ENCODE measurements around the gene CRISPLD2. TPM values are rescaled to one million over a fixed set of nuclear protein-coding genes. Genes with fewer than 3 reads are reported as not detected.
"Not testable (repeated sequence)": the region's sequence is repeated elsewhere in the genome, so short reads cannot be mapped to it uniquely, and the experiment has no call there.

The CRISPLD2 gene
- polyA plus RNA-seq, 1 donor from 2014 or later, result 0.06 TPM

DNA sequence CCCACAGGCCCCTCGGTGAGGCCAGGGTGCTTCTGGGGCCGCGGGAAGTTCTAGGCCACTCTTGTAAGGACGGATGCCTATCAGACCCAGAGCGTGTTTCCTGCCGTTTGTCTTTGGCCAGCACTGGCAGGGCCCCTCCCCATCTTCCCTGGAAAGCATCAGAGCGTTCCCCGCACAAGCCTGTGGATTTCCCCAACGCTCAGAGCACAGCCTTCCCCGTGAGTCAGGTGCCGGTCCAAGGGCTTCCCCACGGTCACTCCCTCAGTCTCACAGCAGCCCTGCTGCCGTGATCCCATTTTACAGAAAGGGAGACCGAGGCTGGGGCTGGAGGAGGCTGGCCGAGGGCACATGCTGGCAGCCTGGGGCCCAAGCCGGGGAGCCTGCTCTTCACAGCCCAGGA is 33.7 kb downstream of the CRISPLD2 start:
- Histone ChIP-seq H3K4me3 (ENCODE audit: low read length) (no peak overlapping the region), H4K20me1 (ENCODE audit: insufficient read depth) (no peaks in the 10 kb centered on the region), H3K36me3 (ENCODE audit: insufficient read depth, low read length) (no peaks in the 10 kb centered on the region), H3F3A (ENCODE audit: insufficient read depth, low read length, poor library complexity, severe bottlenecking) (no peaks in the 10 kb centered on the region), H3K27me3 (ENCODE audit: insufficient read depth, low read depth, low read length) (no peaks in the 10 kb centered on the region), H3K27ac (ENCODE audit: low read length) (no peak overlapping the region), H3K9ac (ENCODE audit: low read length) (no peak overlapping the region), H3K9me3 (ENCODE audit: low read length) (no peaks in the 10 kb centered on the region), H2AFZ (ENCODE audit: low read depth, low read length) (no peak overlapping the region), H3K9me2 (ENCODE audit: insufficient read depth, low read length) (no peaks in the 10 kb centered on the region), H3K4me2 (ENCODE audit: low read length) (no peak overlapping the region), H3K79me2 (replicated peaks; ENCODE audit: insufficient read depth, low read length) (no peaks in the 10 kb centered on the region)
- TF ChIP-seq EP300 (conservative IDR thresholded peaks at IDR 0.05; ENCODE audit: poor library complexity, severe bottlenecking) (no peak), POLR2AphosphoS5 (IDR thresholded peaks at IDR 0.05) (no peak), EZH2 (IDR thresholded peaks at IDR 0.05; ENCODE audit: borderline replicate concordance, insufficient read depth, low read length, poor library complexity, severe bottlenecking) (no peak), MXI1 (conservative IDR thresholded peaks at IDR 0.05; ENCODE audit: poor library complexity, severe bottlenecking) (no peak), SMC3 (conservative IDR thresholded peaks at IDR 0.05; ENCODE audit: poor library complexity) (no peak), TAF1 (IDR thresholded peaks at IDR 0.05; ENCODE audit: low read depth) (no peak), RAD21 (conservative IDR thresholded peaks at IDR 0.05) (no peak)
- TF ChIP-seq, protein P1, sequence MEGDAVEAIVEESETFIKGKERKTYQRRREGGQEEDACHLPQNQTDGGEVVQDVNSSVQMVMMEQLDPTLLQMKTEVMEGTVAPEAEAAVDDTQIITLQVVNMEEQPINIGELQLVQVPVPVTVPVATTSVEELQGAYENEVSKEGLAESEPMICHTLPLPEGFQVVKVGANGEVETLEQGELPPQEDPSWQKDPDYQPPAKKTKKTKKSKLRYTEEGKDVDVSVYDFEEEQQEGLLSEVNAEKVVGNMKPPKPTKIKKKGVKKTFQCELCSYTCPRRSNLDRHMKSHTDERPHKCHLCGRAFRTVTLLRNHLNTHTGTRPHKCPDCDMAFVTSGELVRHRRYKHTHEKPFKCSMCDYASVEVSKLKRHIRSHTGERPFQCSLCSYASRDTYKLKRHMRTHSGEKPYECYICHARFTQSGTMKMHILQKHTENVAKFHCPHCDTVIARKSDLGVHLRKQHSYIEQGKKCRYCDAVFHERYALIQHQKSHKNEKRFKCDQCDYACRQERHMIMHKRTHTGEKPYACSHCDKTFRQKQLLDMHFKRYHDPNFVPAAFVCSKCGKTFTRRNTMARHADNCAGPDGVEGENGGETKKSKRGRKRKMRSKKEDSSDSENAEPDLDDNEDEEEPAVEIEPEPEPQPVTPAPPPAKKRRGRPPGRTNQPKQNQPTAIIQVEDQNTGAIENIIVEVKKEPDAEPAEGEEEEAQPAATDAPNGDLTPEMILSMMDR (IDR thresholded peaks at IDR 0.05; ENCODE audit: poor library complexity, severe bottlenecking), result no peak
- TF ChIP-seq, protein P2, sequence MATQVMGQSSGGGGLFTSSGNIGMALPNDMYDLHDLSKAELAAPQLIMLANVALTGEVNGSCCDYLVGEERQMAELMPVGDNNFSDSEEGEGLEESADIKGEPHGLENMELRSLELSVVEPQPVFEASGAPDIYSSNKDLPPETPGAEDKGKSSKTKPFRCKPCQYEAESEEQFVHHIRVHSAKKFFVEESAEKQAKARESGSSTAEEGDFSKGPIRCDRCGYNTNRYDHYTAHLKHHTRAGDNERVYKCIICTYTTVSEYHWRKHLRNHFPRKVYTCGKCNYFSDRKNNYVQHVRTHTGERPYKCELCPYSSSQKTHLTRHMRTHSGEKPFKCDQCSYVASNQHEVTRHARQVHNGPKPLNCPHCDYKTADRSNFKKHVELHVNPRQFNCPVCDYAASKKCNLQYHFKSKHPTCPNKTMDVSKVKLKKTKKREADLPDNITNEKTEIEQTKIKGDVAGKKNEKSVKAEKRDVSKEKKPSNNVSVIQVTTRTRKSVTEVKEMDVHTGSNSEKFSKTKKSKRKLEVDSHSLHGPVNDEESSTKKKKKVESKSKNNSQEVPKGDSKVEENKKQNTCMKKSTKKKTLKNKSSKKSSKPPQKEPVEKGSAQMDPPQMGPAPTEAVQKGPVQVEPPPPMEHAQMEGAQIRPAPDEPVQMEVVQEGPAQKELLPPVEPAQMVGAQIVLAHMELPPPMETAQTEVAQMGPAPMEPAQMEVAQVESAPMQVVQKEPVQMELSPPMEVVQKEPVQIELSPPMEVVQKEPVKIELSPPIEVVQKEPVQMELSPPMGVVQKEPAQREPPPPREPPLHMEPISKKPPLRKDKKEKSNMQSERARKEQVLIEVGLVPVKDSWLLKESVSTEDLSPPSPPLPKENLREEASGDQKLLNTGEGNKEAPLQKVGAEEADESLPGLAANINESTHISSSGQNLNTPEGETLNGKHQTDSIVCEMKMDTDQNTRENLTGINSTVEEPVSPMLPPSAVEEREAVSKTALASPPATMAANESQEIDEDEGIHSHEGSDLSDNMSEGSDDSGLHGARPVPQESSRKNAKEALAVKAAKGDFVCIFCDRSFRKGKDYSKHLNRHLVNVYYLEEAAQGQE (IDR thresholded peaks at IDR 0.05; ENCODE audit: borderline replicate concordance), result no peak

DNA sequence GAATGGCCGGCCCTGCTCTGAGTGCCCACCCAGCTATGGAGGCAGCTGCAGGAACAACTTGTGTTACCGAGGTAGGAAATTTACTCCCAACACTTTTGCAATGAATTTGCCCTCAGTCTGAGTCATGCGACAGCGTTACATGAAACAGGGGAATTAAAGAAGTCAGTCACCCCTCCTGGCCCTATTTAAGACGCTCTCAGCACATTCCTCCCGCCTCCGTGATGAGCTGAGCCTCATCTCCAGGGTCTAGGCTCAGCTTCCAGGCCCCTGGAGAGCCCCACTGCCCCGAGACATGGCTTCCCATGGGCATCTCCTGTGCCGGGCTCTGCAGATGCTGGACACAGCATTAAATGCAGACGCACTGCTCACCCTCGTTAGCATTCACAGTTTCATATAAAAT is 35.0 kb downstream of the CRISPLD2 start:
- Histone ChIP-seq H2AFZ (ENCODE audit: low read depth, low read length) (no peak overlapping the region), H3K9ac (ENCODE audit: low read length) (no peak overlapping the region), H3K4me3 (ENCODE audit: low read length) (no peak overlapping the region), H3K79me2 (replicated peaks; ENCODE audit: insufficient read depth, low read length) (no peaks in the 10 kb centered on the region), H3F3A (ENCODE audit: insufficient read depth, low read length, poor library complexity, severe bottlenecking) (no peaks in the 10 kb centered on the region), H3K27me3 (ENCODE audit: insufficient read depth, low read depth, low read length) (no peaks in the 10 kb centered on the region), H3K9me3 (ENCODE audit: low read length) (no peaks in the 10 kb centered on the region), H4K20me1 (ENCODE audit: insufficient read depth) (no peaks in the 10 kb centered on the region), H3K27ac (ENCODE audit: low read length) (no peak overlapping the region), H3K4me2 (ENCODE audit: low read length) (no peak overlapping the region), H3K9me2 (ENCODE audit: insufficient read depth, low read length) (no peaks in the 10 kb centered on the region), H3K36me3 (ENCODE audit: insufficient read depth, low read length) (no peaks in the 10 kb centered on the region)
- no peak for TF ChIP-seq MXI1 (conservative IDR thresholded peaks at IDR 0.05; ENCODE audit: poor library complexity, severe bottlenecking)
- TF ChIP-seq POLR2AphosphoS5 (IDR thresholded peaks at IDR 0.05), result no peak
- TF ChIP-seq, protein P2 (IDR thresholded peaks at IDR 0.05; ENCODE audit: borderline replicate concordance), result no peak
- TF ChIP-seq TAF1 (IDR thresholded peaks at IDR 0.05; ENCODE audit: low read depth), result no peak
- TF ChIP-seq RAD21 (conservative IDR thresholded peaks at IDR 0.05), result no peak
- TF ChIP-seq, protein P1 (IDR thresholded peaks at IDR 0.05; ENCODE audit: poor library complexity, severe bottlenecking), result no peak
- TF ChIP-seq SMC3 (conservative IDR thresholded peaks at IDR 0.05; ENCODE audit: poor library complexity), result no peak
- no peak for TF ChIP-seq EP300 (conservative IDR thresholded peaks at IDR 0.05; ENCODE audit: poor library complexity, severe bottlenecking)
- TF ChIP-seq EZH2 (IDR thresholded peaks at IDR 0.05; ENCODE audit: borderline replicate concordance, insufficient read depth, low read length, poor library complexity, severe bottlenecking), result no peak

DNA sequence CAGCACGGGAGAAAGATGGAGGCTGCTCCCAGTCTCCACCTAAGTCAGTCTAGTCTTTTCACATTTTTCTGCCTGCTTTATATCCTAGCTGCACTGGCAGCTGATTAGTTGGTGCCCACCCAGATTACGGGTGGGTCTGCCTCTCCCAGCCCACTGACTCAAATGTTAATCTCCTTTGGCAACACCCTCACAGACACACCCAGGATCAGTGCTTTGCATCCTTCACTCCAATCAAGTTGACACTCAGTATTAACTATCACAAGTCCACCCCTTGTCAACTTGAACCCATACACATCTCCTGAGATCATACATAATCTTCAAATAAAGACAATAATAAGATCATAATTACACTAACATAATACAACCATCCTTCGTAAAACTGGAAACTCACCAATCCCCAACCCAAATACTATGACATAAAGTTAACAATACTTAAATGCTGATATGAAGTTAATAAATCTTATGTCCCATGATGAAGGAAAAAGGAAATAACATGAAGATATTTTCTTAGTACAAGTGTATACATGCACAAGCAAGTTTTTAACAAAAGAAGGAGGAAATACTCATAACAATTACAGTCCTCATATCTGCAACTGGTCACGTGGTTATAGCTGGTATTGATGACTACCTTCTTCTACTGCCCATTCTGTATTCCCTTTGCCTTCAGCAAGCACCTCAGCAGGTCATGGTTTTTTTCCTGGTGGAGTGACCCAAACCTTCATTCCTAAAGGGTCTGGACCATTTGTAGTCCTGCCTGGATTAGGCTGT is 35.8 kb downstream of the CRISPLD2 start:
- H3K27ac ChIP-seq (ENCODE audit: low read length), result not testable (repeated sequence)

More for the DNA sequence above, 35.8 kb downstream of the CRISPLD2 start:
- not testable (repeated sequence) for H3K9me2 ChIP-seq (ENCODE audit: insufficient read depth, low read length); H3K9ac ChIP-seq (ENCODE audit: low read length); H3K36me3 ChIP-seq (ENCODE audit: insufficient read depth, low read length); H4K20me1 ChIP-seq (ENCODE audit: insufficient read depth); H3F3A ChIP-seq (ENCODE audit: insufficient read depth, low read length, poor library complexity, severe bottlenecking); H3K4me2 ChIP-seq (ENCODE audit: low read length); H3K9me3 ChIP-seq (ENCODE audit: low read length); H2AFZ ChIP-seq (ENCODE audit: low read depth, low read length); H3K4me3 ChIP-seq (ENCODE audit: low read length); H3K27me3 ChIP-seq (ENCODE audit: insufficient read depth, low read depth, low read length); H3K79me2 ChIP-seq (replicated peaks; ENCODE audit: insufficient read depth, low read length)
